Neural crest cell (in vitro differentiated cells): Measurements from ENCODE around the gene SRC. TPM values are rescaled to one million over a fixed set of nuclear protein-coding genes. Genes with fewer than 3 reads are reported as not detected.

Experiments
- DNase-seq: peaks from one replicate; pipeline ENCODE4 v3.0.0; 2021; ENCODE audit warnings: low read depth, mixed read lengths, low spot score
- H3K27ac Mint-ChIP-seq: one replicate; pipeline ENCODE4 v1.8.0; 2021; ENCODE audit warnings: mild to moderate bottlenecking, mixed read lengths; ENCODE audit not compliant: unreplicated experiment
- H3K27me3 Mint-ChIP-seq: 2 replicates; pipeline ENCODE4 v1.8.0; 2021; ENCODE audit warnings: low read depth, mild to moderate bottlenecking, mixed read lengths
- H3K36me3 Mint-ChIP-seq: 2 replicates; pipeline ENCODE4 v1.8.0; 2021; ENCODE audit warnings: low read depth, mild to moderate bottlenecking, mixed read lengths
- H3K4me1 Mint-ChIP-seq: 2 replicates; pipeline ENCODE4 v1.8.0; 2021; ENCODE audit warnings: mixed read lengths
- H3K4me3 Mint-ChIP-seq: one replicate; pipeline ENCODE4 v1.8.0; 2021; ENCODE audit warnings: mild to moderate bottlenecking, mixed read lengths
- H3K9me3 Mint-ChIP-seq: 2 replicates; pipeline ENCODE4 v1.8.0; 2021; ENCODE audit warnings: mixed read lengths
- long read RNA-seq: library from polyadenylated mRNA; unstranded; transcript quantifications from one replicate; pipeline ENCODE4 v2.0.0, GENCODE V29; 2020
- total RNA-seq: library from RNA; stranded (reverse); gene quantifications from 2 replicates; pipeline ENCODE4 v1.2.1, GENCODE V29; 2021
- TF ChIP-seq, protein P1 (sequence below): fragments of 200-600 bp; sonication (generic); conservative IDR thresholded peaks from 2 replicates; pipeline ENCODE4 v1.5.0; 2021; ENCODE audit warnings: antibody characterized with exemption, mild to moderate bottlenecking

The SRC gene
- total RNA-seq = 58.6 and 60.4 TPM in 2 replicates
- long read RNA-seq, partial matches to known transcripts = 0 of 1 reads
- long read RNA-seq, other reads (novel, unspliced or antisense) = 1 of 1 reads

DNA sequence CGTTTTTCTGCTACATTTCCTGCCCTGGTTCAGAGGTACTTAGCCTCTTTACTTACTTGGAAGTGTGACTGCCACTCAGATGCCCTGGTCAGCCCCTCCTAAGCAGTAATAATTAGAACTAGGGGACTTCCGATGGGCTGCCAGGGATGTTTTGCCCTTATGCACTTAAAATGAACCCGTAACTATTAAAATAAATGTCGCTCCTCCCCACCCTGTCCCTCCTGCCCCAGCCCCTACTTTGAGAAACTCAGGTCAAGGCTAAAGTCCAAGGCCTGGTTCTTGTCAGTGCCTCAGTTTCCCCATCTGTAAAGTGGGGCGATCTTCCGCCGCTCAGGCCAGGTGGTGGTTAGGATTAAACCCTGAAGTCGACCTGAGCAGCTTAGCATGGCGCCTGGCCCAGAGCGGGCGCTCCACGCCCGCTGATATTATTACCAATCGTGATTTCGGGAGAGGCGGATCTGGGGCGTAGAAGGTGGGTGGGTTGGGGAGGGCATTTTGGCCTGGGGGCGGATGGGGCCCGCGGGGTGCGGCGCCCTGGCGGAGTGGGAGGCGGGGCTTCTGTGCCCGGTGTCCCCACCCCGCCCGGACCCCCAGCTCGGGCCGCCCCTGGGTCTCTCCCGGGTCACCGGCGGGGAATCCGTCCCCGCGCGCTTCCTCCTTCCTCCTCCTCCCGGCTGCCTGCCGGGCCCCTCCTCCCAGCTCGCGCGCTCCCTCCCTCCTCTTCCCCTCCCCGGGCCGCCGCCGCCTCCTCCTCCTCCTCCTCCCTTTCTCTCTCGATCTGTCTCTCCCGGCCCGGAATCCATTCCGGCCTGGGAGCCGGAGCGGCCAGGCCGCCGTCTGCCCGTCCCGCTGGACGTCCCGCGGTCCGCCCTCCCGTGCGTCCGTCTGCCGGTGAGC, at the start of gene SRC:
SRC (plus strand) TSS at position 802 of the 897 bp plus-strand sequence. CDS start 38,014 bp downstream, outside the sequence.
- TF ChIP-seq, protein P1, sequence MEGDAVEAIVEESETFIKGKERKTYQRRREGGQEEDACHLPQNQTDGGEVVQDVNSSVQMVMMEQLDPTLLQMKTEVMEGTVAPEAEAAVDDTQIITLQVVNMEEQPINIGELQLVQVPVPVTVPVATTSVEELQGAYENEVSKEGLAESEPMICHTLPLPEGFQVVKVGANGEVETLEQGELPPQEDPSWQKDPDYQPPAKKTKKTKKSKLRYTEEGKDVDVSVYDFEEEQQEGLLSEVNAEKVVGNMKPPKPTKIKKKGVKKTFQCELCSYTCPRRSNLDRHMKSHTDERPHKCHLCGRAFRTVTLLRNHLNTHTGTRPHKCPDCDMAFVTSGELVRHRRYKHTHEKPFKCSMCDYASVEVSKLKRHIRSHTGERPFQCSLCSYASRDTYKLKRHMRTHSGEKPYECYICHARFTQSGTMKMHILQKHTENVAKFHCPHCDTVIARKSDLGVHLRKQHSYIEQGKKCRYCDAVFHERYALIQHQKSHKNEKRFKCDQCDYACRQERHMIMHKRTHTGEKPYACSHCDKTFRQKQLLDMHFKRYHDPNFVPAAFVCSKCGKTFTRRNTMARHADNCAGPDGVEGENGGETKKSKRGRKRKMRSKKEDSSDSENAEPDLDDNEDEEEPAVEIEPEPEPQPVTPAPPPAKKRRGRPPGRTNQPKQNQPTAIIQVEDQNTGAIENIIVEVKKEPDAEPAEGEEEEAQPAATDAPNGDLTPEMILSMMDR = no peak
- peak within 1 kb of the TSS; percentile 89 for H3K4me3 Mint-ChIP-seq
- H3K4me1 Mint-ChIP-seq = peaks cover 66% of the 10 kb centered on the region
- H3K36me3 Mint-ChIP-seq = no peaks in the 10 kb centered on the region
- H3K27ac Mint-ChIP-seq = no peak within 1 kb of the TSS
- H3K27me3 Mint-ChIP-seq = no peaks in the 10 kb centered on the region
- H3K9me3 Mint-ChIP-seq = no peaks in the 10 kb centered on the region
- DNase-seq = peak; percentile 68

DNA sequence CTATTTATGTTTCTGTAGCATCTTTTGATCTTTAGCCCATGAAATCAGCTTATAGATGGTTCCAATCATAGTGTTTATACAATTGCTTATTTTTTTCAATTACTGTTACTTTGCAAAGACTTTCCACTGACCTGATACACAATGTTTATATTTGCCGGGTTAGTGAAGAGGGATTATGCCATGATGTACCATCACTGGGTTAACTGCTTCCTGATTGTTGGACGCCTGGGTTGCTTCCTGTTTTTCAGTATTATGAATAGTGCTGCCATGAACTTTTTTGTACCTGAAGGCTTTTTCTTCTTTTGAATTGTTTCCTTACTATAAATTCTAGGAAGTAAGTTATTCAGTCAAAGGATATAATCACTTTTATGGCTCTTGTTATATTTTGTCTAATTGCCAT, 49.6 kb upstream of the SRC start:
- Mint-ChIP-seq H3K4me3 (no peak overlapping the region), H3K9me3 (peaks cover 7% of the 10 kb centered on the region), H3K27me3 (no peaks in the 10 kb centered on the region), H3K4me1 (peaks cover 33% of the 10 kb centered on the region), H3K36me3 (peaks cover 31% of the 10 kb centered on the region), H3K27ac (no peak overlapping the region)
- DNase-seq = no peak
- TF ChIP-seq, protein P1 = no peak

DNA sequence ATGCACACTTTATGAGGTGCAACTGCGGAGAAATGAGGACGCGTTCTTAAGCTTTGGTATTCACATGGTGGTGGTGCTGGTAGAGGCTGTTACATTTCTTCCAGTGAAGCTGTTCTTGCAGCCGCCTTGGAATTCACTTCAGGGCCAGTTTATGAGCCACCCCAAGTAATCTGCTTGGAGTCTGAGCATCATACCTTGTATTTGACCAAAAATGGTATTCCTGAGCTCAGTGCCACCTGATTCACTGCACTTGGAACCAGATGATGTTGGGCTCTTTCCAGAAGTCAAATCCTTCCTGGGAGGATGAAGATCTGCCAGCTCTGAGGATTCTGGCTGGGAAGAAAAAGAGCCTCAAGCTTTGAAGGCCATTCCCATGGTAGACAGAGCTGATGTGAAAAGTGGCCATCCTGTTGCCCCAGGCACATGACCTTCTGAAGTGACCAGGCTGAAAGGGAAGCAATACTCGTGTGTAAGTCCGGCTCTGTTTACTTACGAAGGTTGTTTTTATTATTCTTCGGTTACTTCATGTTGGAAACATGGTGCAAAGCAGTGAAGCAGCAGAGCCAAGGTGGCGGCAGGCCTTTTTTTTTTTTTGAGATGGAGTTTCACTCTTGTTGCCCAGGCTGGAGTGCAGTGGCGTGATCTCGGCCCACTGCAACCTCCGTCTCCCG, 48.7 kb upstream of the SRC start:
- Mint-ChIP-seq H3K4me1 (peaks cover 27% of the 10 kb centered on the region), H3K27me3 (no peaks in the 10 kb centered on the region), H3K36me3 (peaks cover 35% of the 10 kb centered on the region), H3K9me3 (peaks cover 7% of the 10 kb centered on the region), H3K27ac (no peak overlapping the region), H3K4me3 (no peak overlapping the region)
- DNase-seq = no peak
- TF ChIP-seq, protein P1 = no peak

DNA sequence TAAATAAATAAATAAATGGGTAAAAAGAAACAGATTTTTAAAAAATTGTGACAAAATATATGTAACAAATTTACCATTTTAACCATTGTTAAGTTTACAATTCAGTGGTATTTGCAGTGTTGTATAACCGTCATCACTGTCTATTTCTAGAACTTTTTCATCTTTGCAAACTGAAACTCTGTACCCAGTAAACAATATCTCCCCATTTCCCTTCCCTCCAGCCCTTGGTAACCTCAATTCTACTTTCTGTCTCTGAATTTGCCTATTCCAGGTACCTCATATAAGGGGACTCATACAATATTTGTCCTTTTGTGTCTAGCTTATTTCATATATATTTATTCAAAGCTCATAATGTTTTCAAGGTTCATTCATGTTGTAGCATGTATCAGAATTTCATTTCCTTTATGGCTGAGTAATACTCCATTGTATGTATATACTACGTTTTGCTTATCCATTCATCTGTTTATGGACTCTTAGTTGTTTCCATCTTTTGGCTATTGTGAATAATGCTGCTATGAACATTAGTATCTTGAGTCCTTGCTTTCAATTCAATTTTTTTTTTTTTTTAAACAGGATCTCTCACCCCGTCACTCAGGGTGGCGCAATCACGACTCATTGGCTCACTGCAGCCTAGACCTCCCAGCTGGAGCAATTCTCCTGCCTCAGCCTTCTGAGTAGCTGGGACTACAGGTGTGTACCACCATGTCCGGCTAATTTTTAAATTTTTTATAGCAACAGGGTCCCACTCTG, 47.6 kb upstream of the SRC start:
- Mint-ChIP-seq H3K4me3 (no peak overlapping the region), H3K4me1 (peaks cover 24% of the 10 kb centered on the region), H3K27me3 (no peaks in the 10 kb centered on the region), H3K27ac (no peak overlapping the region), H3K9me3 (peaks cover 3% of the 10 kb centered on the region), H3K36me3 (peaks cover 31% of the 10 kb centered on the region)
- TF ChIP-seq, protein P1 = no peak
- no peak for DNase-seq

DNA sequence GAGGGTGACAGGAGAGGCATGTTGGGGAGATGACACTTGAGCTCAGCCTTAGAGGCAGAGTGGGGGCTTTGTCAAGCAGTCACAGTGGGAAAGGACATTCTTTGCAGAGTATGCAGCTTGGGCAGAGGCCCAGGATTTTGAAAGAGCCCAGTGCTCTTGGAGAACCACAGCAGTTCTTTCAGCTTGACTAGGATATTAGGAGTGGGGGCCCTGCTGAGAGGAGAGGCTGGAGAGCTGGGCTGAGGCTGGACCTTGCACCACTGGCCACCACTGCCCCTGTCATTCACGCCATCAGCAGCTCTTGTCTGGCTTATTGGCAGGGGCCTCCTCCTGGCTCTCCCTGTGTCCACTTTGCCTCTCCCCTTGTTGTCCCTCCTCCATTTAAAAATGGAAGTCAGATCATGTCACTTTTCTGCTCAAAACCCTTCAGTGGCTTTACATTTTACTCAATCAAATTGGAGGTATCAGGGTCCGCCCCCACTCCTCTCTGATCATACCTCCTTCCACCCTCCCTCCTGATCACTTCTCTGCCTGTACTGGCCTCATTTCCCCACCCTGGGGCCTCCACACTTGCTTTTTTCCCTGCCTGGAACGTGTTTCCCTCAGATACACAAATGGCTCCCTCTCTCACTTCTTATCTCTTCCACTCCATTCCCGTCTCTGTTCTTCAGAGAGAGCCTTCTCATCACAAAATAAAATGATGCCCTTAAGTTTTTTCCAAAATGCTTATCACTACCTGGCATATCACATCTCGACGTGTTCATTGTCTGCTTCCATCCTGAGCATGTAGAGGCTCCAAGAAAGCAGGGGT, 46.0 kb upstream of the SRC start:
- no peak for DNase-seq
- Mint-ChIP-seq H3K27me3 (no peaks in the 10 kb centered on the region), H3K27ac (no peak overlapping the region), H3K4me1 (peaks cover 17% of the 10 kb centered on the region), H3K36me3 (peaks cover 25% of the 10 kb centered on the region), H3K4me3 (no peak overlapping the region), H3K9me3 (no peaks in the 10 kb centered on the region)
- TF ChIP-seq, protein P1 = no peak
